GM21367 (cell line): ENCODE data around the gene QRFP.

Experiments
- ATAC-seq: cut with Tn5 transposase; IDR thresholded peaks from one replicate; pipeline ENCODE4 v1.9.1; 2021; ENCODE audit not compliant: unreplicated experiment

QRFP gene

GRCh38 chr9:130890870-130891687, 5.5 kb downstream of the QRFP start:
- ATAC-seq: no peak

GRCh38 chr9:130890124-130890523, 6.5 kb downstream of the QRFP start:
- ATAC-seq: no peak

GRCh38 chr9:130888146-130888885, 8.3 kb downstream of the QRFP start:
- ATAC-seq: no peak

GRCh38 chr9:130887494-130888144, 9.0 kb downstream of the QRFP start:
- ATAC-seq: no peak

GRCh38 chr9:130886981-130887380, 9.6 kb downstream of the QRFP start:
- no peak for ATAC-seq

GRCh38 chr9:130885484-130886375, 10.9 kb downstream of the QRFP start:
- no peak for ATAC-seq

- ATAC-seq: no peak
These were observed 11.8 kb downstream of the QRFP start for GRCh38 chr9:130884542-130885483.

GRCh38 chr9:130884111-130884531, 12.5 kb downstream of the QRFP start:
- no peak for ATAC-seq

- no peak for ATAC-seq
These were observed 13.1 kb downstream of the QRFP start for GRCh38 chr9:130883479-130883878.

- ATAC-seq: no peak
These were observed 13.9 kb downstream of the QRFP start for GRCh38 chr9:130882696-130883225.

- no peak for ATAC-seq
These were observed 15.1 kb downstream of the QRFP start for GRCh38 chr9:130881516-130881915.

- ATAC-seq: no peak
These were observed 15.9 kb downstream of the QRFP start for GRCh38 chr9:130880599-130881220.

GRCh38 chr9:130879863-130880411, 16.7 kb downstream of the QRFP start:
- ATAC-seq: no peak

- ATAC-seq: no peak
These were observed 18.3 kb downstream of the QRFP start for GRCh38 chr9:130878295-130878694.

- no peak for ATAC-seq
These were observed 19.3 kb downstream of the QRFP start for GRCh38 chr9:130877300-130877699.

- ATAC-seq: no peak
These were observed 21.8 kb downstream of the QRFP start for GRCh38 chr9:130874783-130875182.

GRCh38 chr9:130873966-130874365, 22.6 kb downstream of the QRFP start:
- no peak for ATAC-seq

- no peak for ATAC-seq
These were observed 23.6 kb downstream of the QRFP start for GRCh38 chr9:130872912-130873503.
